ENCODE results near the gene BBS10.

BBS10 gene

DNA sequence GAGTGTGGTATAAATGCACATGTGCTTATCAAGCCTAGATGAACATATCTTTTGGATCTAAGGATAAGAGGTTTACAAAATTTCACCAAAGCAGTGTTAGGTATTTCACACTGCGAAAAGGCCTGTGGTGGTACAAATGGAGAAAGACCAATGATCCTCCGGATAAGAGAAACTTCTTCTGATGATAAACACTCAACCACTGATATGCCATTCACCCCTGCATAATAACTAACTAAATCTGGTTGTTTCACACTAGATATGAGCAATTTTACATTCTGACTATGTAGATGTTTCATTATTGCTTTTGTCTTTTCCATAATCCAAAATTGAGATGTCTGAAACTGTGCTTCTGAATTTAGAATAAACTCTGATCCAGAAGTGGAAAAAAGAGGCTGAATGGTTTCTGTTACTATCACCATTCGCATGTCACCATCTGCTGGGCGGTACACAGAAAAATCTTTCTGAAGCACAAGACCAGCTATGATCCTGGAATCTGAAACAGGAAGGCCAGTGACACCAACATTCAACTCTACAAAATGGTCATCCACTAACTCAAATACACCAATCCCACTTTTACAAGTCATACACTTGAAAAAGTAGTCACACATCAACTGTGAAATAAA is 1.3 kb downstream of the BBS10 start:
- H3K27me3 ChIP-seq (ENCODE audit: insufficient read depth, poor library complexity, severe bottlenecking), result no peaks in the 10 kb centered on the region
- peak overlapping the region; percentile 58 for H3K4me3 ChIP-seq (ENCODE audit: severe bottlenecking)
- peak; percentile 42; the same call in 2 of the 3 replicates for ATAC-seq (ENCODE audit: low read depth)
- H3K36me3 ChIP-seq (ENCODE audit: low read depth), result peaks cover 8% of the 10 kb centered on the region; the same call in 1 of the 2 replicates
- no peak for DNase-seq (ENCODE audit: low spot score)
- TF ChIP-seq, protein P1, sequence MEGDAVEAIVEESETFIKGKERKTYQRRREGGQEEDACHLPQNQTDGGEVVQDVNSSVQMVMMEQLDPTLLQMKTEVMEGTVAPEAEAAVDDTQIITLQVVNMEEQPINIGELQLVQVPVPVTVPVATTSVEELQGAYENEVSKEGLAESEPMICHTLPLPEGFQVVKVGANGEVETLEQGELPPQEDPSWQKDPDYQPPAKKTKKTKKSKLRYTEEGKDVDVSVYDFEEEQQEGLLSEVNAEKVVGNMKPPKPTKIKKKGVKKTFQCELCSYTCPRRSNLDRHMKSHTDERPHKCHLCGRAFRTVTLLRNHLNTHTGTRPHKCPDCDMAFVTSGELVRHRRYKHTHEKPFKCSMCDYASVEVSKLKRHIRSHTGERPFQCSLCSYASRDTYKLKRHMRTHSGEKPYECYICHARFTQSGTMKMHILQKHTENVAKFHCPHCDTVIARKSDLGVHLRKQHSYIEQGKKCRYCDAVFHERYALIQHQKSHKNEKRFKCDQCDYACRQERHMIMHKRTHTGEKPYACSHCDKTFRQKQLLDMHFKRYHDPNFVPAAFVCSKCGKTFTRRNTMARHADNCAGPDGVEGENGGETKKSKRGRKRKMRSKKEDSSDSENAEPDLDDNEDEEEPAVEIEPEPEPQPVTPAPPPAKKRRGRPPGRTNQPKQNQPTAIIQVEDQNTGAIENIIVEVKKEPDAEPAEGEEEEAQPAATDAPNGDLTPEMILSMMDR (IDR thresholded peaks at IDR 0.05; ENCODE audit: poor library complexity, severe bottlenecking), result peak; percentile 80
- H3K27ac ChIP-seq (ENCODE audit: poor library complexity, severe bottlenecking), result peak overlapping the region; percentile 63
- peaks cover 19% of the 10 kb centered on the region for H3K4me1 ChIP-seq (ENCODE audit: insufficient read depth, poor library complexity, severe bottlenecking)
- no peaks in the 10 kb centered on the region for H3K9me3 ChIP-seq (ENCODE audit: severe bottlenecking)

DNA sequence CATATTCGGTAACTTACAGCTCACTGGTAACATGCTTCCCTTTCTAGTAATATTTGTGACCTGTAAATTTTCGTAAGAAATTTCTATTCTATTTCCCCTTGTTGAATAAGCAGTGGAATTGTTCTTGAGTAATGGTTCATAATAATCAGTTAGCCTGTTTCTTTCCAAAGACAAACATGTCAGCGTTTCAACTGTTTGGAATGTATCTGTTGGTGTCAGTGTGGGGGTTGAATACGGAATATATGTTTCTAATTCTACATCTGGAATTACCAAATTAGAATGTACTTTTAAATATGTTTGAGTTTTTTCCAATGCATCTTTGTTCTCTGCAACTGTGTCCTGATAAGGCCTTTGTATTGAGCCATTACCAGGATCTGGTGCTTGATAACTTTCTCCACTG is 2.0 kb downstream of the BBS10 start:
- DNase-seq (ENCODE audit: low spot score) (no peak), ATAC-seq (ENCODE audit: low read depth) (no peak)
- Histone ChIP-seq H3K4me3 (ENCODE audit: severe bottlenecking) (no peak overlapping the region), H3K9me3 (ENCODE audit: severe bottlenecking) (no peaks in the 10 kb centered on the region), H3K36me3 (ENCODE audit: low read depth) (peaks cover 8% of the 10 kb centered on the region; the same call in 1 of the 2 replicates), H3K27me3 (ENCODE audit: insufficient read depth, poor library complexity, severe bottlenecking) (no peaks in the 10 kb centered on the region), H3K27ac (ENCODE audit: poor library complexity, severe bottlenecking) (peak overlapping the region; percentile 63), H3K4me1 (ENCODE audit: insufficient read depth, poor library complexity, severe bottlenecking) (peaks cover 23% of the 10 kb centered on the region)
- TF ChIP-seq, protein P1 (IDR thresholded peaks at IDR 0.05; ENCODE audit: poor library complexity, severe bottlenecking), result no peak

DNA sequence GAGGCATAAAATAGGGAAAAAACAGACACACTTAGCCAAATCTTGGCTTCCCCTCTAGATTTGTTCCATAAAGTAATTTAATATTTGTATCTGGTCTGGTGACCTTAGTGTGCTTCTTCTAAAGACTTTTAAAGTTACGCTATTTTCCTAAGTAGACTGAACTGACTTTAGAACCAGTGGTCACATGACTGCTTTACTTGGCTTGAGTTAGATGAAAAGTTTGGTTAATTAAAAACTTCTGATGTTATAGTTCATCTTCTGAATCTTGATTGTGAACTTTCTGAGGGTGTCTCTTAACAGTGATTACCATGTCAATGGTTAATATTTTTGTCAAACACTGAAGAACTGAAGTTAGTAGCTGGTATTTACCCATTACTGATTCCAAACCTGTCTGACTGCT is 2.6 kb downstream of the BBS10 start:
- no peak for ATAC-seq (ENCODE audit: low read depth)
- no peak overlapping the region for H3K4me3 ChIP-seq (ENCODE audit: severe bottlenecking)

DNA sequence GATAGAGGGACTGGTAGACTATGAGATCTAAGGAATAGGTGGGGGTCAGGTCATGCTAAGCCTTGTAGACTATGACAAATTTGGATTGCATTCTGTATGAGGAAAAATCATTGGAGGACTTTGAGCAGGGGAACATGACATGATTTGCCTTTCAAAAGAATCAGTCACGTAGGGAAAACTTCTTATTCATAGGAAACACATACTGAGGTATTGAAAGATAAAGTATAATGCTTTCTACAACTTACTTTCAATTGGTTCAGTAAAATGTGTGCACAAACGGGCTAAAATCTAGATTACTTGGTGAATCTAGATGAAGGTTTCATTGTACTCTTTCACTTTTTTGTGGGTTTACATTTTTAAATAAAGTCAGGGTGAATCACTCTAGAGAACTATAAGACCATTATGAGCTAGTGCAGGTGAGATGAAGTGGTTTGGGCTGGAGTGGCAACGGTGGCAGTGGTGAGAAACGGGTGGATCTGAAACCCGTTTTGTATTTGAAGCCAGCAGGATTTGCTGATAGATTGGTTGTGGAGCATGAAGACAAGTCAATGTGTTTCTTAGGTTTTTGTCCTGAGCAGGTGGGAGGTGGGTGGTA is 6.7 kb downstream of the BBS10 start:
- DNase-seq (ENCODE audit: low spot score), result no peak
- peaks cover 5% of the 10 kb centered on the region; the same call in 1 of the 2 replicates for H3K36me3 ChIP-seq (ENCODE audit: low read depth)
- H3K27ac ChIP-seq (ENCODE audit: poor library complexity, severe bottlenecking), result peak overlapping the region; percentile 33
- no peaks in the 10 kb centered on the region for H3K27me3 ChIP-seq (ENCODE audit: insufficient read depth, poor library complexity, severe bottlenecking)
- TF ChIP-seq, protein P1 (IDR thresholded peaks at IDR 0.05; ENCODE audit: poor library complexity, severe bottlenecking), result no peak
- H3K9me3 ChIP-seq (ENCODE audit: severe bottlenecking), result no peaks in the 10 kb centered on the region
- no peak overlapping the region for H3K4me3 ChIP-seq (ENCODE audit: severe bottlenecking)
- H3K4me1 ChIP-seq (ENCODE audit: insufficient read depth, poor library complexity, severe bottlenecking), result peaks cover 29% of the 10 kb centered on the region
- ATAC-seq (ENCODE audit: low read depth), result peak; percentile 81

More for the DNA sequence above, 2.6 kb downstream of the BBS10 start:
- DNase-seq (ENCODE audit: low spot score), result no peak
- H3K9me3 ChIP-seq (ENCODE audit: severe bottlenecking), result no peaks in the 10 kb centered on the region
- TF ChIP-seq, protein P1 (IDR thresholded peaks at IDR 0.05; ENCODE audit: poor library complexity, severe bottlenecking), result no peak
- H3K27me3 ChIP-seq (ENCODE audit: insufficient read depth, poor library complexity, severe bottlenecking), result no peaks in the 10 kb centered on the region
- peaks cover 28% of the 10 kb centered on the region for H3K4me1 ChIP-seq (ENCODE audit: insufficient read depth, poor library complexity, severe bottlenecking)
- peak overlapping the region; percentile 24 for H3K27ac ChIP-seq (ENCODE audit: poor library complexity, severe bottlenecking)
- peaks cover 8% of the 10 kb centered on the region; the same call in 1 of the 2 replicates for H3K36me3 ChIP-seq (ENCODE audit: low read depth)

All from RWPE2 (cell line).